Measurements from ENCODE around the gene MYT1. TPM values are rescaled to one million over a fixed set of nuclear protein-coding genes. Genes with fewer than 3 reads are reported as not detected.

MYT1 gene
- total RNA-seq, 1 donor from 2014 or later: not detected

DNA sequence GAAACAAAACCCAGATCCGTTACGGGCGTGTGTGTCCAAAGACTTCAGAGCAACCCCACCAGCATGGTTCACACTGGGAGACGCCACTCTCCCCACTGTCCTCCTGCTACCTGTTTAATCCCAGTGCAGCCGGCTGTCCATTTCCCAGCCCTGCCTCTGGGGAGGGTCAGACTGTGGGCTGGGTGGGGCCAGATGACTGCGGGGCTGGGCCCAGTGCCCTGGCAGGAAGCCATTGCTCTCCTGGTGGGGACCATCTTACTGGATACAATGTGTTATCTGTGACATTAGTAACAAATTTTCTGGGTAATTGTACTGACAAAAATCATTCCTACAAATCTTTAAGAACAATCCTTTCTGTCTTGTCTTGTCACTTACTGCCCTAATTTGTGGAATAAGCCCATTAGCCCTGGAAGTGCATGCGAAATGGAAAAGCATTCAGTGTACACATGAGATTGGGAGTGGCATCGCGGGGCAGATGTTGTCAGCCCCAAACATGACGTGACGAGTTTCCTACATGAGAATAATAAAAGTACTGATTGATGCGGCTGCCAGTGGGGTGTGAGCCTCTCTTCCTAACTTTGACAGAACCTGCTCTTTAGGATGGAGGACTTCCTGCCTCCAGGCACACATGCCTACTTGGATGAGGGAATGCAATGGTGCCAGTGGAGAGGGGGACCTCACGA, 53.4 kb downstream of the MYT1 start:
- H3K27me3 ChIP-seq (ENCODE audit: control insufficient read depth, insufficient read depth, low read length): peaks cover 14% of the 10 kb centered on the region
- TF ChIP-seq, protein P1, sequence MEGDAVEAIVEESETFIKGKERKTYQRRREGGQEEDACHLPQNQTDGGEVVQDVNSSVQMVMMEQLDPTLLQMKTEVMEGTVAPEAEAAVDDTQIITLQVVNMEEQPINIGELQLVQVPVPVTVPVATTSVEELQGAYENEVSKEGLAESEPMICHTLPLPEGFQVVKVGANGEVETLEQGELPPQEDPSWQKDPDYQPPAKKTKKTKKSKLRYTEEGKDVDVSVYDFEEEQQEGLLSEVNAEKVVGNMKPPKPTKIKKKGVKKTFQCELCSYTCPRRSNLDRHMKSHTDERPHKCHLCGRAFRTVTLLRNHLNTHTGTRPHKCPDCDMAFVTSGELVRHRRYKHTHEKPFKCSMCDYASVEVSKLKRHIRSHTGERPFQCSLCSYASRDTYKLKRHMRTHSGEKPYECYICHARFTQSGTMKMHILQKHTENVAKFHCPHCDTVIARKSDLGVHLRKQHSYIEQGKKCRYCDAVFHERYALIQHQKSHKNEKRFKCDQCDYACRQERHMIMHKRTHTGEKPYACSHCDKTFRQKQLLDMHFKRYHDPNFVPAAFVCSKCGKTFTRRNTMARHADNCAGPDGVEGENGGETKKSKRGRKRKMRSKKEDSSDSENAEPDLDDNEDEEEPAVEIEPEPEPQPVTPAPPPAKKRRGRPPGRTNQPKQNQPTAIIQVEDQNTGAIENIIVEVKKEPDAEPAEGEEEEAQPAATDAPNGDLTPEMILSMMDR (IDR thresholded peaks at IDR 0.05; ENCODE audit: insufficient read depth, low read length, severe bottlenecking): no peak
- no peaks in the 10 kb centered on the region for H3K36me3 ChIP-seq (ENCODE audit: control insufficient read depth, insufficient read depth, low read length)
- H3K4me3 ChIP-seq (ENCODE audit: low read depth, low read length): no peak overlapping the region
- FAIRE-seq (no peak), DNase-seq (ENCODE audit: low read depth) (peak; percentile 20)

DNA sequence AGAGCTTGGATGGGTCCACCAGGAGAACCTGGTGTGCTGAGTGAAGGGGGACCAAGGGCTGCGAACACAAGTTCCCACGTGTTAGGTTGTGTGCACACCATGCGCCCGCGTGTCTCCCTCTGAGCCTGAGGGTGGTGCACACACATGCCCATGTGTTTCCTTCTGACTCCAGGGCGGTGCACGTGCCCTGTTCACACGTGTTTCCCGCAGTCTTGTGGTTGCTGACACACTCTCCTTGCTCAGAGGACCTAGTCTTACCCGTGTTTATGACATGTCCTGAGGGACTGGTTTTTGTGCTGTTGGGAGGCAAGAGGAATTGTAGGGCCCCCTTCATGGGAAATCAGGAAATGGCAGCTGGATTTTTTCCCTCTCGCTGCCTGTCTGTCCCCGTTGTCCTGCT, 55.0 kb downstream of the MYT1 start:
- DNase-seq (ENCODE audit: low read depth) (no peak), FAIRE-seq (no peak)
- H3K4me3 ChIP-seq (ENCODE audit: low read depth, low read length): no peak overlapping the region
- peaks cover 14% of the 10 kb centered on the region for H3K27me3 ChIP-seq (ENCODE audit: control insufficient read depth, insufficient read depth, low read length)
- TF ChIP-seq, protein P1 (IDR thresholded peaks at IDR 0.05; ENCODE audit: insufficient read depth, low read length, severe bottlenecking): no peak
- no peaks in the 10 kb centered on the region for H3K36me3 ChIP-seq (ENCODE audit: control insufficient read depth, insufficient read depth, low read length)

DNA sequence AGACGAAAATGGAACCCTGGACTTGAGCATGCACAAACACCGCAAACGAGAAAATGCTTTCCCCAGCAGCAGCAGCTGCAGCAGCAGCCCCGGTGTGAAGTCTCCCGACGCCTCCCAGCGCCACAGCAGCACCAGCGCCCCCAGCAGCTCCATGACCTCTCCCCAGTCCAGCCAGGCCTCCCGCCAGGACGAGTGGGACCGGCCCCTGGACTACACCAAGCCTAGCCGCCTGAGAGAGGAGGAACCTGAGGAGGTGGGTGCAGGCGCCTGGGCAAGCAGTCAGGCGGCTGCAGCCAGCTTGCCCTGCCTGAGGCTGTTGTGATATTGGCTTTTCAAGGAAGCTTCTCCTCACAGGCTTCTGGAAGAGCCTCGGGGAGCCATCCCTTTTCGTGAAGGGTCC, 55.5 kb downstream of the MYT1 start:
- no peak for DNase-seq (ENCODE audit: low read depth)
- no peak for FAIRE-seq
- no peaks in the 10 kb centered on the region for H3K36me3 ChIP-seq (ENCODE audit: control insufficient read depth, insufficient read depth, low read length)
- H3K27me3 ChIP-seq (ENCODE audit: control insufficient read depth, insufficient read depth, low read length): peaks cover 14% of the 10 kb centered on the region
- no peak overlapping the region for H3K4me3 ChIP-seq (ENCODE audit: low read depth, low read length)
- TF ChIP-seq, protein P1 (IDR thresholded peaks at IDR 0.05; ENCODE audit: insufficient read depth, low read length, severe bottlenecking): no peak

DNA sequence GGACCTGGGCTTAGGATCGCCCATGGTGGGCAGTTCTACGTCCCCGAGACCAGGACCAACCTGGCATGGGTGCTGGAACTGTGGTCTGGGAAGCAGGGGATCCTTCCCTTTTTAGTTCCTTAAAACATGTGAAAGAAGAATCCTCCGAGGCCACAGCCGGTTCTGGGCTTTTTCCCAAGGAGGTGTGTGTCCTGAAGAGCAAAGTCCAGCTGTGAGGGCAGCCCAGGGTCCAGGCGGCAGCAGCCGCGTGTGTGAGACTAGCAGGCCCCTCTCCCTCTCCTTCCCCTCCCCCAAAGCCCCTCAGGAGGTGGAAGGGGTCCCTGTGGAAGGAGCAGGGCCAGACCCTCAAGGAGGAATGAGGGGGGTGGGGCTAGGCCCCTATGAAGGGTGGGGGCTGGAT, 56.2 kb downstream of the MYT1 start:
- Histone ChIP-seq H3K4me3 (ENCODE audit: low read depth, low read length) (no peak overlapping the region), H3K27me3 (ENCODE audit: control insufficient read depth, insufficient read depth, low read length) (peaks cover 14% of the 10 kb centered on the region), H3K36me3 (ENCODE audit: control insufficient read depth, insufficient read depth, low read length) (no peaks in the 10 kb centered on the region)
- TF ChIP-seq, protein P1 (IDR thresholded peaks at IDR 0.05; ENCODE audit: insufficient read depth, low read length, severe bottlenecking): no peak
- DNase-seq (ENCODE audit: low read depth) (no peak), FAIRE-seq (no peak)

DNA sequence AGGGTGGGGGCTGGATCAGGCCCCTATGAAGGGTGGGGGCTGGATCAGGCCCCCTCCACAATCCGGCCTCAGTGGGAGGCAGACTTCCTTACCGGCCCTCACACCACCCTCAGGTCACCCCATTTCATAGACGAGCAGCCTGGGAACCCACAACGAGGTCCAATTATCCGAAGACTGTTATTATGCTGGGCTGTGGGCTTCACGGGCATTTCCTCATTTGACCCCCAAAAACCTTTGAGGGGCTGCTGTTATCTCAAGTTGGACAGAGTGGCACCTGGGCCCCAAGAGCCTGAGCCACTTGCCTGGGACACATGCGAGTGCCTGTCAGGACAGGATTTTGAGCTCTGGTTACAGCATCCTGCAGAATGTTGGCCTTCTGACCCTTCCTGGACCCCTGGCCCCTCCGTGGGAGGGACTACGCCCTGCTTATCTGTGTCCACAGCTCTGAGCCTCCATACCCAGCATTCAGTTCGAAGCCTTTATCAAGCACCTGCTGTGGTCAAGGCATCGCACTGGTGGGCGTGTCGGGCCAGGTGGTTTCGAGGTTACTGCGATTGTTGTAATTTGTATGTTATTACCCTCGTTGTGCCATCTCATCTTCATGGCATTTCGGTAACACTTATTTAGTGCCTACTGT, 56.8 kb downstream of the MYT1 start:
- Histone ChIP-seq H3K27me3 (ENCODE audit: control insufficient read depth, insufficient read depth, low read length) (peaks cover 14% of the 10 kb centered on the region), H3K36me3 (ENCODE audit: control insufficient read depth, insufficient read depth, low read length) (no peaks in the 10 kb centered on the region), H3K4me3 (ENCODE audit: low read depth, low read length) (no peak overlapping the region)
- TF ChIP-seq, protein P1 (IDR thresholded peaks at IDR 0.05; ENCODE audit: insufficient read depth, low read length, severe bottlenecking): no peak
- DNase-seq (ENCODE audit: low read depth): no peak
- no peak for FAIRE-seq
